A673 (cell line): Measurements from ENCODE around the gene TENM4. TPM values are rescaled to one million over a fixed set of nuclear protein-coding genes. Genes with fewer than 3 reads are reported as not detected.

Source experiments
- BruUV-seq: library from RNA; stranded (reverse); fragments of 400-500 nt; replicated peaks from 2 replicates; lab custom pipeline; 2021; lab: Mats Ljungman, UMichigan
- CTCF ChIA-PET: fragments of 300-600 bp; sonication (Branson Sonifier 250); formaldehyde crosslinking; loops from one replicate; lab custom pipeline; 2022; ENCODE audit warnings: antibody characterized with exemption; lab: Charles Lee
- POLR2A ChIA-PET: fragments of 300-600 bp; sonication (Branson Sonifier 250); formaldehyde crosslinking; loops from one replicate; lab custom pipeline; 2022; ENCODE audit warnings: antibody characterized with exemption; ENCODE audit not compliant: low non-redundant PET; lab: Charles Lee
- DNase-seq: peaks from one replicate; pipeline ENCODE4 v3.0.0-alpha.2; 2015; ENCODE audit warnings: low spot score
- H3K27ac ChIP-seq: fragments of 200-600 bp; sonication (generic); 2 replicates; pipeline ENCODE4 v1.5.1; 2016; ENCODE audit warnings: mixed run types, low read depth, mild to moderate bottlenecking, mixed read lengths, antibody characterized with exemption, low read length; ENCODE audit not compliant: poor library complexity, severe bottlenecking
- H3K27me3 ChIP-seq: fragments of 200-600 bp; sonication (generic); replicated peaks from 2 replicates; pipeline ENCODE4 v1.6.1; 2017; ENCODE audit warnings: mixed run types, low read depth, mild to moderate bottlenecking, mixed read lengths, antibody characterized with exemption, low read length; ENCODE audit not compliant: insufficient read depth, poor library complexity
- H3K36me3 ChIP-seq: fragments of 200-600 bp; sonication (generic); 2 replicates; pipeline ENCODE4 v1.6.1; 2016; ENCODE audit warnings: mixed run types, mild to moderate bottlenecking, mixed read lengths, antibody characterized with exemption, low read length; ENCODE audit not compliant: insufficient read depth, poor library complexity, severe bottlenecking
- H3K4me1 ChIP-seq: fragments of 200-600 bp; sonication (generic); 2 replicates; pipeline ENCODE4 v1.6.1; 2017; ENCODE audit warnings: mixed run types, mild to moderate bottlenecking, mixed read lengths, antibody characterized with exemption, low read length; ENCODE audit not compliant: insufficient read depth, poor library complexity, severe bottlenecking
- H3K4me3 ChIP-seq: fragments of 200-600 bp; sonication (generic); 2 replicates; pipeline ENCODE4 v1.5.1; 2016; ENCODE audit warnings: low read depth, mixed run types, mild to moderate bottlenecking, mixed read lengths, low read length; ENCODE audit not compliant: poor library complexity, severe bottlenecking
- H3K9me3 ChIP-seq: fragments of 200-600 bp; sonication (generic); 2 replicates; pipeline ENCODE4 v1.6.1; 2016; ENCODE audit warnings: mixed run types, low read depth, mild to moderate bottlenecking, mixed read lengths, antibody characterized with exemption, low read length; ENCODE audit not compliant: poor library complexity, severe bottlenecking
- EZH2 ChIP-seq: fragments of 200-600 bp; sonication (generic); IDR thresholded peaks from 2 replicates; pipeline ENCODE4 v1.6.1; 2017; ENCODE audit warnings: borderline replicate concordance, low read depth, mild to moderate bottlenecking, mixed read lengths, antibody characterized with exemption, low read length; ENCODE audit not compliant: poor library complexity, severe bottlenecking
- intact Hi-C: fragments of 100-400 bp; cut with micrococcal nuclease; formaldehyde crosslinking; loops from one replicate; pipeline ENCODE4 v1.10.0; 2022; ENCODE audit not compliant: unreplicated experiment
- total RNA-seq: library from RNA; stranded (reverse); gene quantifications from 2 replicates; pipeline ENCODE4 v1.2.3, GENCODE V29; 2021
- TF ChIP-seq, protein P1 (sequence below): fragments of 300-800, 200-600 bp; sonication (generic); conservative IDR thresholded peaks from 2 replicates; pipeline ENCODE4 v1.5.1; 2017; ENCODE audit warnings: low read depth, mild to moderate bottlenecking, antibody characterized with exemption, low read length, moderate library complexity, mixed read lengths

TENM4 gene
- total RNA-seq, 1 experiment from 2014 or later, result 0.11 TPM

GRCh38 chr11:79047321-79047720, 393.5 kb downstream of the TENM4 start:
- intact Hi-C loops, result no loop called here
- TF ChIP-seq, protein P1, sequence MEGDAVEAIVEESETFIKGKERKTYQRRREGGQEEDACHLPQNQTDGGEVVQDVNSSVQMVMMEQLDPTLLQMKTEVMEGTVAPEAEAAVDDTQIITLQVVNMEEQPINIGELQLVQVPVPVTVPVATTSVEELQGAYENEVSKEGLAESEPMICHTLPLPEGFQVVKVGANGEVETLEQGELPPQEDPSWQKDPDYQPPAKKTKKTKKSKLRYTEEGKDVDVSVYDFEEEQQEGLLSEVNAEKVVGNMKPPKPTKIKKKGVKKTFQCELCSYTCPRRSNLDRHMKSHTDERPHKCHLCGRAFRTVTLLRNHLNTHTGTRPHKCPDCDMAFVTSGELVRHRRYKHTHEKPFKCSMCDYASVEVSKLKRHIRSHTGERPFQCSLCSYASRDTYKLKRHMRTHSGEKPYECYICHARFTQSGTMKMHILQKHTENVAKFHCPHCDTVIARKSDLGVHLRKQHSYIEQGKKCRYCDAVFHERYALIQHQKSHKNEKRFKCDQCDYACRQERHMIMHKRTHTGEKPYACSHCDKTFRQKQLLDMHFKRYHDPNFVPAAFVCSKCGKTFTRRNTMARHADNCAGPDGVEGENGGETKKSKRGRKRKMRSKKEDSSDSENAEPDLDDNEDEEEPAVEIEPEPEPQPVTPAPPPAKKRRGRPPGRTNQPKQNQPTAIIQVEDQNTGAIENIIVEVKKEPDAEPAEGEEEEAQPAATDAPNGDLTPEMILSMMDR, result no peak
- no peak for TF ChIP-seq EZH2

GRCh38 chr11:79046366-79046765, 394.5 kb downstream of the TENM4 start:
- Histone ChIP-seq H3K4me1 (no peaks in the 10 kb centered on the region), H3K36me3 (no peaks in the 10 kb centered on the region), H3K4me3 (no peak overlapping the region), H3K9me3 (no peaks in the 10 kb centered on the region), H3K27ac (no peak overlapping the region), H3K27me3 (peaks cover 9% of the 10 kb centered on the region)
- no peak for DNase-seq
- CTCF ChIA-PET, result no interaction called here
- BruUV-seq, result no TSS peak
- POLR2A ChIA-PET, result no interaction called here
- intact Hi-C loops, result no loop called here
- TF ChIP-seq EZH2, result no peak
- TF ChIP-seq, protein P1, result no peak

More at GRCh38 chr11:79047321-79047720, 393.5 kb downstream of the TENM4 start:
- Histone ChIP-seq H3K27me3 (peaks cover 9% of the 10 kb centered on the region), H3K4me3 (no peak overlapping the region), H3K9me3 (no peaks in the 10 kb centered on the region), H3K36me3 (no peaks in the 10 kb centered on the region), H3K27ac (no peak overlapping the region), H3K4me1 (no peaks in the 10 kb centered on the region)
- BruUV-seq, result no TSS peak
- CTCF ChIA-PET, result no interaction called here
- POLR2A ChIA-PET, result no interaction called here
- DNase-seq, result no peak

DNA sequence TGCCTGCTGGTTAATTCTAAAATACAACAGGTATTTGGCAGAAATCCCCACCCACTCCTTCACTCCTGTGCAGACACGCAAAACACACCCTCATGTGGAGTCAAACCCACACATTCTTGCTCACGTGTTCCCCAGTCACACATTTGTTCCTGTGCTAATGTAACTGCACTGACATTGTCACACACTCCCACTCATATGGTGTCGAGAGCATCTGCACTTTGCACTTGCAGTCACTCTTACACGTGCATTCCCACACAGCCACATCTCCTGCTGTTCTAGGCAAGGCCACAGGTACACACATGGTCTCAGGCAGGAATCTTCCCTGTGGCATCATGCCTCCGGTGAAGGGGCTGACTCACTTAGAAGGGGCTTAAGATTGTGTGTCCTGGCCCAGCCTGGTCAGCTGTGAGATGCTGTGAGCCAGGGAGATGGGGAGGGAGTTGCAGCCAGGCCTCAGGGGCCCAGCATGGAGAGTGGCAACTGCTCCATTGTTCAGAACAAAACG, 395.0 kb downstream of the TENM4 start:
- no TSS peak for BruUV-seq

More for the DNA sequence above, 395.0 kb downstream of the TENM4 start:
- Histone ChIP-seq H3K36me3 (no peaks in the 10 kb centered on the region), H3K4me1 (no peaks in the 10 kb centered on the region), H3K27ac (no peak overlapping the region), H3K9me3 (no peaks in the 10 kb centered on the region), H3K27me3 (peaks cover 9% of the 10 kb centered on the region), H3K4me3 (no peak overlapping the region)
- POLR2A ChIA-PET, result no interaction called here
- TF ChIP-seq, protein P1, result no peak
- TF ChIP-seq EZH2, result no peak
- CTCF ChIA-PET, result no interaction called here
- intact Hi-C loops, result no loop called here
- DNase-seq, result no peak
